SK-N-SH treated with all-trans-retinoic acid at 6 μM for 48 hours (cell line): ENCODE measurements around the gene GPX4.

Experiments
- ARNTL ChIP-seq: fragments of 450-650 bp; formaldehyde crosslinking; IDR thresholded peaks from 2 replicates; pipeline ENCODE4 v1.5.0; 2020; ENCODE audit warnings: low read depth, mild to moderate bottlenecking, moderate library complexity, borderline replicate concordance
- CREB5 ChIP-seq: fragments of 250-450 bp; sonication (Bioruptor Pico); IDR thresholded peaks from 2 replicates; pipeline ENCODE4 v1.5.1; 2020; ENCODE audit warnings: low read depth, mild to moderate bottlenecking, moderate library complexity
- PATZ1 ChIP-seq: fragments of 250-450 bp; sonication (Bioruptor Pico); IDR thresholded peaks from 2 replicates; pipeline ENCODE4 v1.8.0; 2020; ENCODE audit warnings: mild to moderate bottlenecking, moderate library complexity, borderline replicate concordance
- ZNF565 ChIP-seq: fragments of 450-650 bp; formaldehyde crosslinking; conservative IDR thresholded peaks from 2 replicates; pipeline ENCODE4 v1.5.0; 2020; ENCODE audit warnings: low read depth, mild to moderate bottlenecking, moderate library complexity

- no peak for TF ChIP-seq ARNTL (CRISPR knock-in tag)
- no peak for TF ChIP-seq PATZ1 (CRISPR knock-in tag)
- no peak for TF ChIP-seq ZNF565 (CRISPR knock-in tag)
- TF ChIP-seq CREB5, result no peak
These were observed 13.9 kb downstream of the GPX4 start for GRCh38 chr19:1117654-1118053.
